Neural cell (in vitro differentiated cells): Measurements from ENCODE around the gene CTDSPL.

ENCODE experiments used
- EP300 ChIP-seq: fragments of 450-650 bp; conservative IDR thresholded peaks from 2 replicates; pipeline ENCODE4 v1.6.1; 2014; ENCODE audit warnings: antibody characterized with exemption, mild to moderate bottlenecking, moderate library complexity; ENCODE audit not compliant: poor library complexity, severe bottlenecking
- RAD21 ChIP-seq: fragments of 450-650 bp; conservative IDR thresholded peaks from 2 replicates; pipeline ENCODE4 v1.6.1; 2014; ENCODE audit warnings: antibody characterized with exemption, mild to moderate bottlenecking, moderate library complexity

- TF ChIP-seq RAD21 = no peak
- TF ChIP-seq EP300 = no peak
These were observed 41.6 kb downstream of the CTDSPL start for GRCh38 chr3:37903320-37903719.
